HG03439 (cell line): ENCODE data around the gene ZNF423.

Source experiments
- ATAC-seq: cut with Tn5 transposase; IDR thresholded peaks from one replicate; pipeline ENCODE4 v1.9.1; 2021; ENCODE audit warnings: mild to moderate bottlenecking, moderate library complexity; ENCODE audit not compliant: unreplicated experiment

The ZNF423 gene

GRCh38 chr16:49651996-49652395 lies 203.9 kb downstream of the ZNF423 start:
- no peak for ATAC-seq

- no peak for ATAC-seq
These were observed 204.7 kb downstream of the ZNF423 start for GRCh38 chr16:49651226-49651625.

- ATAC-seq: no peak
These were observed 205.3 kb downstream of the ZNF423 start for GRCh38 chr16:49650603-49651002.

DNA sequence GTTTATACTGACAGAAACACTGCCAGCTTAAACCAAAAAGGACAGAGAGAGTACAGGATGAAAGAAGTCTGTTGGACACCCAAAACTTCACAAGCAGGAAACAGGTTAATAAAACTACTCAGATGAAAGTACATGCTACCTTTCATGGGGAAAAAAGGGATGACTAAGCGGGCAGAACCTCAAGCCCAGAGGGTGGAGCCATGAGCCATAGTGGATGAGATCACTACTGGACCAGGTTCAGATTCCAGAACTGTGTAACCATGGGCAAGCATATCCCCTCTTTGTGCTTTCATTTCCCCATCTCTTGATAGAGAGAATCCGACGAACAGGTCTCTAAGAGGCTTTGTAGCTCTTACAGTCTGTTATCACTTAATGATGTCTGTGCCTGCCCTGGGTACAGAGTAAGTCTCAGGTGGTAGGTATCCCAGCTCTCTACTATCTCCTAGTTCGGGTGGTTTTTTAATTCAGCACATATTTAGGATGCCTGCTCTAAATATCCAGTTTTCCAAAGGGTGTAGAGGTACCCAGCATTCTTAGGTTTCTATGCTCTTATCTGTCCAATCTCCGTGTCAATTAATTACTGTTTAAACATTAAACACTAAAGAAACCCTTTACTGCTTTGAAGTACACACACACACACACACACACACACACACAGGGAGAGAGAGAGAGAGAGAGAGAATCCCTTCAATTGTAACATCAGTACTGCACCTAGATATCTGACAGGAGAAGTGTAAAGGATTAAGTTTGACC lies 206.7 kb downstream of the ZNF423 start:
- no peak for ATAC-seq

DNA sequence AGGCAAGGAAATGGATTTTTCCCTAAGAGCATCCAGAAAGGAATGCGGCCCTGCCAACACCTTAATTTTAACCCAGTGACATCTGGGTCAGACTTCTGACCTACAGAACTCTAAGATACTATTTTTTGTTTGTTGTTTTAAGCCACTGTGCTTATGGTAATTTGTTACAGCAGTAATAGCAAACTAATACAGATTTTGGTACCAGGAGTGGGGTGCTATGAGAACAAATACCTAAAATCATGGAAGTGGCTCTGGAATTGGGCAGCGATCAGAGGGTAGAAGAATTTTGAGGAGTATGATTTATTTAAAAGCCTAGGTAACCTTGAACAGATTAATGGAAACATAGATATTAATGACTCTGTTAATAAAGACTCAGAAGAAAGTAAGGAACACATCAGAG lies 208.2 kb downstream of the ZNF423 start:
- ATAC-seq: no peak

- no peak for ATAC-seq
These were observed 210.6 kb downstream of the ZNF423 start for GRCh38 chr16:49645263-49645662.

GRCh38 chr16:49644145-49644463 lies 211.8 kb downstream of the ZNF423 start:
- ATAC-seq: no peak

GRCh38 chr16:49643429-49644144 lies 212.3 kb downstream of the ZNF423 start:
- ATAC-seq: no peak

- ATAC-seq: no peak
These were observed 214.7 kb downstream of the ZNF423 start for GRCh38 chr16:49641250-49641649.

- ATAC-seq: no peak
These were observed 215.3 kb downstream of the ZNF423 start for GRCh38 chr16:49640581-49640980.

DNA sequence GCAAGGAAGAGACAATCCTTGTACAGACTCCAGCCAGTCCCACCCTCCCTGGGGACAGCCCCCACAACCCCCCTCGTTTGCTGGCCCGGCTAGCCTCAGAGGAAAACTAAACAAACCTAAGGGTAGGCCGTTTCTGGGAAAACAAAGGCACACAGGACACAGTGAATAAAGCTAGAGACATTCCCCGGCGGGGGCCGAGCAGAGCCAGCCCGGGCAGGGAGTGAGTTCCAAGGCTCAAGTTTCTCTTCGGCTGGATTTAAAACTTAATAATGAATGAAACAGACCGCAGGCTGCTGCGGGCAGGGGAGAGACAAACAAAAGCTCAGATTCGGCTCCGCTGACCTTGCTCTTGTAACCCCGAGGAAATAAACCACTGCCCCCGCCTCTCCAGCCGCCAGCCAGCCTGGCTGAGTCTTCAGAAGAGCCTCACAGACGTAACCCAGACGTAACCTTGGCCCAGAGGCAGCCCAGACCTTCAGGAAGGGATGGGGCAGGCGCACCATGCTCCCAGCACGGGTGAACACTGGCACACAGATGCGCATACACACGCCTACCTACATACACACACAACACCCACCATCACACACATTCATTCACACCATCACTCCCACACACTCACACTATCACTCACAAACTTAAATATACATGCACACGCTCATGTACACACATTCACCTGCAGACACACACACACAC lies 216.0 kb downstream of the ZNF423 start:
- ATAC-seq: no peak

DNA sequence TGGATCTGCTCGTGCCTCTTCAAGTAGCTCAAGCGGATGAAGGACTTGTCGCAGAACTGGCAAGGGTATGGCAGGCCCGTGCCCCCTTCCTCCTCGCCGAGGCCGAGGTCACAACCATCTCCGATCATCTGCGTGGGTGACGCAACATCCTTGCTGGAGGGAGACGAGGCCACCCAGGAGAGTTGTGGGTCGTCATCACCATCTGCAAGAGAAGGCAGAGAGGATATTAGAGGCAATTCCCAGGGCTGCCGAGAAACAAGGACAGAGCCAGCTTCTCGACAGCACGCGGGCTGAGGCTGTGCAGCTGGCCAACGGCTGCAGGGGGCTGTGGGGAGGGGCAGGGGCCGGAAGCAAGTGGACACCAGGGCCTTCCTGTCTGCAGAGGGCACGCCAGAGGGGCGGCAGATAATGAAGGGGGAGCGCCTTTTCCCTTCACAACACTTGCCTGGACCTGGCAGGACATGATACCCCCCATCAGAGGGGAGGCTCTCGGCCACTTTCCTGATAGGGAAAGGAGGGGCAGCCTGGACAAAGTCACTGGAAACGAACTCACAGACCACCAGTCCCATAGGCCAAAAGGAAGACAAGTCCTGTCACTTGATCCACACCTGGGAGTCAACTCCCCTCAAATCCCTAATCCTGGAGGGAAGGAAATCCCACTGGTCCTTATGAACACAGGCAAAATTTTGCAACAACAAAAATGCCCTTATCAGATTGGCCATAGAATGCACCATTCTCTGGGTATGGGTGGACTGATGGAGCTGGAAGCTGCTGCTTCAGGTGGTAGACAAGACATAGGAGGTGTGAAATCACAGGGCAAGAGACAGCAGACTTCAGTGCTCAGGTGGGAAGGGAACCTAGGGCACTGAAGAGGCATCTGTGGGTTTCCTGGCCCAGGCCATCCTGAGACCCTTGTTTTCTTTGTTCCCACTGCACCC lies 217.0 kb downstream of the ZNF423 start:
- no peak for ATAC-seq

DNA sequence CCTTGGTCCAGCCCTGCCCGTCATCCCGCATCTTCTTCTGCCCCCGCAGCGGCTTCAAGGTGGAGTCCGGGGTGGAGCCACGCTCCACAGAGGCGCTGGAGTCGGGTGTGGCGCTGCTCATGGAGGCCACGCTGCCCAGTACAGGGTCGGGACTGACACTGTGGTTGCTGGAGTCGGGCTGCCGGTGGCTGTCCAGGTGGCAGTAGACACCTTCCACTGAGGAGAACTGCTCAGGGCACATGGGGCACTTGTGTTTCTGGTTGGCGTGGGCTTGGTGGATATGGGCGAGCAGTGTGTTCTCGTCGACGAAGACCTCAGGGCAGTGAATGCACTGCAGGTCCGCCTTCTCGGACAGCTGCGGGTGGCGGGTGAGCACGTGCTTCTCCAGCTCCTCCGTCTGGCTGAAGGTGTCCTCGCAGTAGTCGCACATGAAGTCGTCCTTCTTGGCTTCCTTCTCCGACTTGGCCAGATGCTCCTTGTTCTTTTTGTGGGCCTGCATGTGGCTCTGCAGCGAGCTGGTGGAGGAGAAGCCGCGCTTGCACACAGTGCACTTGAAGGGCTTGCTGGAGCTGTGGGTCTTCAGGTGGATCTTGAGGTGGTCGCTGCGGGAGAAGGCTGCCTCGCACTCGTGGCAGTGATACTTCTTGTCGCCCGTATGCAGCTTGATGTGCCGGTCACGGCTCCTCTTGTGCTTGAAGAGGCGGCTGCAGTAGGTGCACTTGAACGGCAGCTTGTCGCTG lies 217.8 kb downstream of the ZNF423 start:
- ATAC-seq: no peak

DNA sequence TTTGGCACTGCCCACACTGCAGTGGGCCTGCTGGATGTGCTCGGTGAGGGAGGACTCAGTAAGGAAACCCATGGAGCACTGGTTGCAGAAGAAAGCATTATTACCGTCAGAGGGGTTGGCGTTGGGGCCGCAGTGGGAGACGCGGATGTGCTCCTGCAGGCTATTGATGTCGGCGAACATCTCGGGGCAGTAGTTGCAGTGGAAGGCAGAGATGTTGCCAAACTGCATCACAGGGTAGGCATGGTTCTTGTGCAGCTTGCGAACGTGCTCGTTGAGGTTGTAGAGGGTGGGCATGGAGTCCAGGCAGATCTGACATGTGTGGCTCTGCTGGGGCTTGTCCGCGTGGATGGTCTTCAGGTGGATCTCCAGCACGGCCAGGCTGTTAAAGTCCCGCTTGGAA lies 218.4 kb downstream of the ZNF423 start:
- ATAC-seq: no peak

- no peak for ATAC-seq
These were observed 219.3 kb downstream of the ZNF423 start for GRCh38 chr16:49636608-49637007.

DNA sequence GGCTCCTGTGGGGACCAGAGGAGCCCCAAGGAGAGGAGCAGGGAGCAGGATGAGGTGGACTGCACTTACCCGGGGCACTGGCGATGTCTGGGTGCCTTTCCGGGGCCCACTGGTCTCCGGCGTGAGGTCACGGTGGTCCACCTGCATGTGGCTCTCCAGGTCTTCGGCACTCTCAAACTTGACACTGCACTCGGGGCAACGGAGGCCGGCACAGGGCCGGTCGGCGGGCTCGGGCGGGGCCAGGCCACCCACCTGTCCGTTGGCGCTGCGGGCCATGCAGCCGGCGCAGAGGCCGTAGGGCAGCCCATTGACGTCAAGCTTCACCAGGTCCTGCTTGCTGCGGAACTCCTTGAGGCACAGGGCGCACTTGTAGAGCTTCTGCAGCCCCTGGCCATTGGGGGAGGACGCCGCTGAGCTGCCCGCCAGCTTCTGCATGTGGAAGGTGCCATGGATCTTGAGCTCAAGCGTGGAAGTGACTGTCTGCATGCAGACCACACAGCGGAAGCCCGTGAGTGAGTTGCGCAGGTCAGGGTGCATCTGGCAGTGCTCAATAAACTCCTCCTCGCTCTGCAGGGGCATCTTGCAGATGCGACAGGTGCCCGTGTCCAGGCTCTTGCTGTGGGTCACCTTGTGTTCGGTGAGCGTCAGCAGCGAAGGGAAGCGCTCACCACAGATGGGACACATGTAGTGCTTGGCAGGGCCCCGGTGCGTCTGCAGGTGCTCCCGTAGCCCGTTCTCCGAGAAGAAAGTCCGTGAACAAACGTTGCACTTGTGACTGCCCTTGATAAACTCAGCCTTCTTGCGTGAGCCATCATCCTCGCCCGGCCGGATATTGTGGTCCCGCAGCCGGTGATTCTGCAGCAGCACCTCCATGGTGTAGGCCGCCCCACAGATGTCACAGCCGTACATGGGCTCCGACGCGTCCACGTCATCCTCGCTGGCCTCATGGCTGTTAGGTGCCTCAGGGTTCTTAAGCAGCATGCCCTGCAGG lies 220.0 kb downstream of the ZNF423 start:
- no peak for ATAC-seq

DNA sequence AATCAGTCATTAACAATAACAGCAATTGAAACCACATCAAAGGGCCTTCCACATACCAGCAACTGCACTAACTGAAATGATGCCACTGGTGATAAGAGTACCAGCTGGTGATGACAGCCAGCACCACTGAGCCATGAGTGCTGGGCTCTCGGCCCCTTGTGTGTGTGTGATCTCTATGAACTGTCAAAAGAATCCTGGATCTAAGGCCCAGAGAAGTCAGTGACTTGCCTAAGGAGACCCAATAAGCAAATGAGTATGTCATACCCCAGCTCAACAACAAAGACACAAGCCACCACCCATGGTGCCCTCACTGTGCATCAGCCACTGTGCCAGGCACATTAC lies 220.9 kb downstream of the ZNF423 start:
- no peak for ATAC-seq

DNA sequence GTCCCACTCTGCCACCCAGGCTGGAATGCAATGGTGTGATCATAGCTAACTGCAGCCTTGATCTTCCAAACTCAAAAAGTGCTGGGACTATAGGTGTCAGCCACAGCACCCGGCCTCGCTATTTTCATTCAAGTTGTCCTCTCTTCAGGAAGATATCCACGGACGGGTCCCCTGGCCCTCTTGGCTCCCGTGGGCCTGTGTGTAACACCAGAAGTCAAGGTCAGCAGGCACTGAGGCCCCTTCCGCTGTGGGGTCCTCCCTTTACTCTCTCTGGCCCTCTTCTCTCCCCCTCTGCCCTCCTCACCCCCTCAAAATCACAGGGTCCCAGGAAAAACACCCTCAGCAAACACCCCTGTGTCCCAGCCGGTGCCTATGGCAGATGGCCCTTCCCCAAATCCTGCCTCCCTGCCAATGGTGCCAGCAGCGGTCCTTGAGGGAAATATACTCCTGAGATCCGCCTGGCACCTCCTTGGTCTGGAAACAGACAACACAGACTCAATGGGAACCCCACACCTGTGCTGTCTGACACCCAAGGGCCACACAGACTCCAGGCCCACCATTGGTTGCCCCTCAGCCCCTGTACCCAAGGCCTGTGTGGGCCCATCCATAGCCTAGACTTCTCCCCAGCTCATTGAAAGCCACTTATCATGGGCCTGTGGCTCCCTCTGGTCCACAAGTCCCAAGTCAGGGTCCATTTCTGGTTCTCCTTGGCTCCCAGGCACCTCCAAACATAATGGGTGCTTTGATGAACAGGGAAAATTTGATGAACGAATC lies 221.5 kb downstream of the ZNF423 start:
- ATAC-seq: no peak
